Neuron (in vitro differentiated cells): ENCODE measurements around the gene JAKMIP3.
A peak's percentile ranks its signal among the peaks of the same experiment; 100 is the strongest.

Source experiments
- H2AFZ ChIP-seq: one replicate; pipeline ENCODE4 v1.6.1; 2013; ENCODE audit warnings: low read depth, mild to moderate bottlenecking, inconsistent platforms, low read length, moderate library complexity
- H3K27me3 ChIP-seq: one replicate; pipeline ENCODE4 v1.6.1; 2013; ENCODE audit warnings: low read length; ENCODE audit not compliant: insufficient read depth
- H3K36me3 ChIP-seq: one replicate; pipeline ENCODE4 v1.6.1; 2013; ENCODE audit warnings: low read length; ENCODE audit not compliant: insufficient read depth
- H3K4me1 ChIP-seq: one replicate; pipeline ENCODE4 v1.6.1; 2013; ENCODE audit warnings: low read length; ENCODE audit not compliant: insufficient read depth
- H3K4me3 ChIP-seq: 2 replicates; pipeline ENCODE4 v1.5.1; 2013; ENCODE audit warnings: mild to moderate bottlenecking, low read length, moderate library complexity
- H3K9me3 ChIP-seq: one replicate; pipeline ENCODE4 v1.6.1; 2013; ENCODE audit warnings: low read length

The JAKMIP3 gene

DNA sequence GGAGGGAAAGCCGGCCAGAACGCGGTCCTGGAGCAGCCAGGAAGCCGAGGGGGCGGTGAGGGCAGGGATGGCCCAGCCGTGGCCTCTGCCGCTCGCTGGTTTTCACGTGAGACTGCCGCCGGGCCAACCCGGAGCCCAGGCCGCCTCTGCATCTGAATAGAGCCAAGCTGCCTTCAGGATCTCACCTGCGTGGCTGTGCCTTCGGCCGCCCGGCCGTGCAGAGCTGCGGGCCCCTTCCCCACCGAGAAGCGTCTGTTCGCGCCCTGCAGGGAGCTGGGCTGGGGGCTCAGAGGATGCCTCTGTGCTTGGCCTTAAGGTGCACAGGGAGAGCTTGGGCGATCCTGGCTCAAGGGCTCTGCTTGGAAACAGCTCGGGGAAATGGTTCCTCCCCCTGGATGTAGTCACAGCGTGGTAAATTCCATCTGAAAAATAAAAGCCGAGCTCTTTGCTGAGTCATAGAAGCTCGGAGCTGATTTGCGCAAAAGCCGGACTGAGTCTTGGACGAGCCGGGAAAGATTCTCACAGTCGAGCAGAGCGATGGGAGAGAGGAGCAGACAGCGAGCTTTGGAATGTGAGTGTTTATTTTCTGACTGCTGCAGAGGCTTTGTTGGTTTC, at the start of gene JAKMIP3:
Gene JAKMIP3 (plus strand): TSS at position 456 of the 615 bp plus-strand sequence. CDS start 38,863 bp downstream, outside the sequence.
- peaks cover 11% of the 10 kb centered on the region for H3K4me1 ChIP-seq

DNA sequence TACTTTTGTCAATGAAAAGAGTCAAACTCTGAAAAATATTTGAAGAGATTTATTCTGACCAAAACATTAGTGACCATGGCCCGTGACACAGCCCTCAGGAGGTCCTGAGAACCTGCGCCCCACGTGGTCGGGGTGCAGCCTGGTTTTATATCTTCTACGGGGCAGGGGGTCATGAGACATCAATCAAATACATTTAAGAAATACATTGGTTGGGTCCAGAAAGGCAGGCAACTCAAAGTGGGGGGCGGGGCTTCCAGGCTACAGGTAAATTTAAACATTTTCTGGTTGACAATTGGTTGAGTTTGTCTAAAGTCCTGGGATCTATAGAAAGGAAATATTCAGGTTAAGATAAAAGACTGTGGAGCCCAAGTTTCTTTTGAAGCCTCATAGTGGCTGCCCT, 49.2 kb upstream of the JAKMIP3 start:
- no peaks in the 10 kb centered on the region for H3K36me3 ChIP-seq
- H2AFZ ChIP-seq = no peak overlapping the region
- H3K4me1 ChIP-seq = no peaks in the 10 kb centered on the region
- H3K9me3 ChIP-seq = no peaks in the 10 kb centered on the region
- peaks cover 8% of the 10 kb centered on the region for H3K27me3 ChIP-seq
- no peak overlapping the region for H3K4me3 ChIP-seq

More for the DNA sequence above, at the start of gene JAKMIP3:
- Histone ChIP-seq H3K27me3 (peaks cover 29% of the 10 kb centered on the region), H3K9me3 (no peaks in the 10 kb centered on the region), H2AFZ (peak within 1 kb of the TSS; percentile 76), H3K4me3 (peak within 1 kb of the TSS; percentile 47), H3K36me3 (no peaks in the 10 kb centered on the region)

DNA sequence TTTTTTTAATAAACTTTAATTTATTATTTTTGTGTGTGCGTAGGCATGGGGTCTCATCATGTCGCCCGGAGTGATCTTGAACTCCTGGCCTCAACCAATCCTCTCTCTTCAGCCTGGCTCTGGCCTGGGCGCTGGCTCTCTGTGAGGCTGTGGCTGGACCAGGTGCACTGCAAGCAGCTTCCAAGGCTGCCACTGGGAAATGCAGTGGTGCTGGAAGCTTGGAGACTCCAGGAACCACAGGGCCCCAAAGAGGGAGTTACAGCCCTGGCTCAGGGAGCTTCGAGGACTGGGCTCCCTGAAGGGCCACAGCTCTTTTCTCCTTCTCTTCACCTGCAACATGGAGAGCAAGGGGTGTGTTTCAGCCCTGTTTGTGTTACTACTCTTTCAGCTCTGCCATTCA, 47.3 kb upstream of the JAKMIP3 start:
- Histone ChIP-seq H3K9me3 (no peaks in the 10 kb centered on the region), H3K27me3 (peaks cover 4% of the 10 kb centered on the region), H2AFZ (no peak overlapping the region), H3K4me1 (no peaks in the 10 kb centered on the region), H3K36me3 (no peaks in the 10 kb centered on the region), H3K4me3 (no peak overlapping the region)

DNA sequence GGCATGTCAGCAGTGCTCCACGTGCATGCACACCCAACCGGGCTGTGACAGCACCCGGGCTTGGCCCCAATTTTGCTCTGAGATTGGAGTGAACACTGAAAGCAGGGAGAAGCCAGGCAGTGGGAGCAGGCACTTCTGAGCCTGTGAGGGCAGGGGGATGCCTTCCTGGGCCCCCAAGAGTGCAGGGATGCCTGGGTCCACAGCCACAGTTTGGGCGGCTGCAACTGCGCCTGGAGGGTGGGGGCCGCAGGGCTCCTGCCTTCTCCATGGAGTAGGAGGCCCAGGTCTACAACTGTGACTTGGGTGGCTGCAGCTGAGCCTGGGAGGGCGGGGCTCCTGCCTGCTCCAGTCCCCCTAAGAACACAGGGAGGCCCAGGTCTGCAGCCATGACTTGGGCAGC, 46.4 kb upstream of the JAKMIP3 start:
- H3K27me3 ChIP-seq = peaks cover 4% of the 10 kb centered on the region
- H3K4me1 ChIP-seq = no peaks in the 10 kb centered on the region
- H3K4me3 ChIP-seq = no peak overlapping the region
- no peaks in the 10 kb centered on the region for H3K36me3 ChIP-seq
- H3K9me3 ChIP-seq = no peaks in the 10 kb centered on the region
- no peak overlapping the region for H2AFZ ChIP-seq

DNA sequence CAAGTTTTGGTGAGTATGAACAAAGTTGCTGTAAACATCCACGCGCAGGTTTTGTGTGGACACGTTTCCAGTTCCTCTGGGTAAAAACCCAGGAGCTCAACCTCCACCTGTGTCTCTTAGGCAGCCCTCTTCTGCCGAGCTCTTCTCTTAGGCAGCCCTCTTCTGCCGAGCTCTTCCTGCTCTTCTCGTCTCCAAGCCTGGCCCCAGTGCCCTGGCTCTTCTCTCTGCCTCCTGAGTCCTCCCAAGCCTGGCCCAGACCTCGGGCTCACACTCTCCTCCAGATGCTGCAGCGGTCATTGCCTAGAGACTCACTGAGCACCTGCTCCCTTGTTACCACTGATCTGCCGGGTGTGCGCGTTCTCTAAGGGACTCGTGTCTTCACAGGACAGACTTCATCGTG, 45.3 kb upstream of the JAKMIP3 start:
- Histone ChIP-seq H2AFZ (no peak overlapping the region), H3K27me3 (peaks cover 4% of the 10 kb centered on the region), H3K4me3 (no peak overlapping the region), H3K4me1 (no peaks in the 10 kb centered on the region), H3K9me3 (no peaks in the 10 kb centered on the region), H3K36me3 (no peaks in the 10 kb centered on the region)

DNA sequence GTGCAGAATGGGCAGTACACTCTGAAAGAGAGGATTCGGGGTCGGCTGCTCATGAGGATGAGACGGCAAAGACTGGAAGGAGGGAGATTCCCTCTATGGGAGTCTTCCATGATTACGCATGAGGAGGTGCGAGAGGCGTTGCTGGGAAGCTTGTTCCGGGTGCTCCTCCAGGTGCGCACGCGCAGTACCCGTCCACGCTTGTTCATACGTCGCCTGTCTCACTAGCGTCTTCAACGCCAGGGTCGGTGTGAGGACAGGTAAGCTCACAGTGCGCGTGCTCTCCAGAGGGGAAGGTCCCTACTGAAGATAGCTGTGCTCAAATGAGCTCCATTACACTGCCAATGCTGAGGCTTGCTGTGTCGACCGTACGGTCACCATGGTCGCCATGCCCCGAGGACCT, 44.7 kb upstream of the JAKMIP3 start:
- Histone ChIP-seq H3K27me3 (peaks cover 4% of the 10 kb centered on the region), H3K9me3 (no peaks in the 10 kb centered on the region), H2AFZ (no peak overlapping the region), H3K4me3 (no peak overlapping the region), H3K4me1 (no peaks in the 10 kb centered on the region), H3K36me3 (no peaks in the 10 kb centered on the region)

DNA sequence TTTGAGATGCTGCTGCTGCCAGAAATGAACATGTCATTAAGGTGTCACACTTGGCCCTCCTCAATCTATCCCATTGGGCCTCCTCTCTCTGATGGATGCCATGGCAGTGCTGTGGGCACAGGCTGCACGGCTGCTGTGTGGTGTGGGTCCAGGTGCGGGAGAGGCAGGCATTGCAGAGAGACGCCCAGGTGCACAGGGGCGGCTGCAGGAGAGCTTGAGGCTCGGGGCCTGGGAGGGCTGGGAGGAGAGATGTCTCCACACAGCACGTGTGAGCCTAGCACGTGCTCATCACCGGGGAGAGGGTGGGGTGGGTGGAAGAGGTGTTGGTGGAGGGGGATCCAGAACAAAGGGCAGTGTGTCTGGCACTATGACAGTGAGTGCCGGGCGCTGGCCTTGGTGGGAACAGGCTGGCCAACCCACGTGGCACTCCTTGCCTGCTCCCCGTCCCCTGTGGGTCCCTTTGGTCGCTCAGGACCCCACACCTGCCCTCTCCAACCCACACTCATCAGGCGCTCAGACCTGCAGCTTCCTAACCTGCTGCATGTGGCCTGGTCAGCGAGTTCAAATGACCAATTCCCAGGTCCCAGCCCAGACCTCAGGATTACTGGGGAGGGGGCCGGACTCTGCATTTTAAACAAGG, 44.1 kb upstream of the JAKMIP3 start:
- Histone ChIP-seq H3K4me1 (no peaks in the 10 kb centered on the region), H3K27me3 (peaks cover 4% of the 10 kb centered on the region), H3K36me3 (no peaks in the 10 kb centered on the region), H3K9me3 (no peaks in the 10 kb centered on the region), H3K4me3 (no peak overlapping the region), H2AFZ (no peak overlapping the region)

DNA sequence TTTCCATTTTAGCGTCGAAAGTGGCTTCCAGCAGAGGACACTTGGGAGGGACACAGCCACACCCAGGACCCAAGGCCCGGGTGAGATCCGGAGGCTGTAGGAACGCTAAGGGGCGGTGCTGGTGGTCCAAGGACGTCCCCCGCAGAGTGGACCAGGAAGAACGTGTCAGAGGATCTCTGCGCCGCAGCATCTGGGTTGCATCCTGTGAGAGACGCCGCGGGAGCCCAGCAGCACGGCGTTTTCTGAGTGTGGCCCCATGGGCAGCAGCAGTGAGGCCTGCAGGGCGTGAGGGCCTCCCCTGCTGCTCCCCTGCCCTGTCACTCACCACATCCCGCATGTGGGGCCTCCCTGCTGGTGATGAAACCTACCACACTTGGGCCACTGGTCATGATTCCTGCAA, 43.5 kb upstream of the JAKMIP3 start:
- no peaks in the 10 kb centered on the region for H3K4me1 ChIP-seq
- peaks cover 4% of the 10 kb centered on the region for H3K27me3 ChIP-seq
- H3K9me3 ChIP-seq = no peaks in the 10 kb centered on the region
- no peak overlapping the region for H2AFZ ChIP-seq
- H3K36me3 ChIP-seq = no peaks in the 10 kb centered on the region
- no peak overlapping the region for H3K4me3 ChIP-seq

DNA sequence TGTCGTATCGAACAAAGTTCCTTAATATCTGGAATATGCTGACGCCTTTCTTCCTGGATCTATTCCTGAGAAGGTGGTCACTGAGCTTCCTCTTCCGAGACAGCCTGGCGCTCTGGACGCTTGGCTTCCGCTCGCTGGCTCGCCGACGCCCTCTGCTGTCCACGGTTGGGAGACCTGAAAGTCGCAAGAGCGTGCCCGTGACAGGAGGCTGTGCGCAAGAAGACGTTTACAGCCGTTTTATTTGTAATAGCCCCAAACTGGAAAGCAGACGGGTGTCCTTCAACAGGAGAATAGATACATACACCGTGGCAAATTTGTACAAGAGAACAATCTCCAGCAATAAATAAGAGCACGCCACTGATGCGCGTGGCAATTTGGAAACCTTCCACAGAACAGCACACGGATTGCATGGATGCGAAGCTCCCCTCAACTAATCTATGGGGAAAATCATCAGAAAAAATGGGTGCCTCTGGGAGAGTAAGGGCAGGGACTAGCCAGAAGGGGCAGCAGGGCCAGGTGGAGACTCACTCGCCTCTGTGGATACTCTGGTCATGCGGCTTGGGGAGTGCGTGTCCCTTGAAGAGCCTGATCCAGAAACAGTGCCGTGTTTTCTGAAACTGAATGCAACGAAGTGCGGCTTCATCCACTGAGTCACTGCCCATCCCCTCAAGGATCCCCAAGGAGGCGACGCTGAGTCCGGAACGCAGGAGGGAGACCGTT, 42.5 kb upstream of the JAKMIP3 start:
- Histone ChIP-seq H3K36me3 (no peaks in the 10 kb centered on the region), H3K4me3 (no peak overlapping the region), H3K9me3 (no peaks in the 10 kb centered on the region), H2AFZ (no peak overlapping the region), H3K4me1 (no peaks in the 10 kb centered on the region), H3K27me3 (peaks cover 4% of the 10 kb centered on the region)

DNA sequence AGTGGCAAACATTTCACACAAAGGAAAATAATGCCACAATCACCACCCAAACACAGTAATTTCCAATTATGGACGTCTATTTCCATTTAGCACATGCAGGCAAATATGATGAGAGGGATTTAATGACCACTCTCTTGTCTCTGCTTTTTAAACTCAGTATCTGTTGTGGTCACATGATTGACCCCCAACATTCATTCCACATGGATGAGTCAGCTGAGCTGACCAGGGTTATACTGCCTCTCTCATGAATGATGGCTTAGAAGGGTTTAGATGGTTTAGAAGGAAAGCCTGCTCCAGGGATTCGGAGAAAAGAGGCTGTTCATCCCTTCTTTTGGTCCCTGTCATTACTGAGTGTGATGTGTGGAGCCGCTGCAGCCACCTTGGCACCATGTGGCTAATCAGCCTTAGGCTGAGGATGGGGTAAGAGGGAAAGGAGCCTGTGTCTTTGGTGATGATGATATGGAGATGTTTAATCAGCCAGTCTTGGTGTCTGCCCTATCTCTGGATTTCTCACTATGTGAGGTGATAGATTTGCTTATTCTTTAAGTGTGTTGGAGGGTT, 38.2 kb upstream of the JAKMIP3 start:
- H3K4me3 ChIP-seq = no peak overlapping the region
- no peaks in the 10 kb centered on the region for H3K4me1 ChIP-seq
- no peak overlapping the region for H2AFZ ChIP-seq
- no peaks in the 10 kb centered on the region for H3K36me3 ChIP-seq
- H3K9me3 ChIP-seq = no peaks in the 10 kb centered on the region
- no peaks in the 10 kb centered on the region for H3K27me3 ChIP-seq

DNA sequence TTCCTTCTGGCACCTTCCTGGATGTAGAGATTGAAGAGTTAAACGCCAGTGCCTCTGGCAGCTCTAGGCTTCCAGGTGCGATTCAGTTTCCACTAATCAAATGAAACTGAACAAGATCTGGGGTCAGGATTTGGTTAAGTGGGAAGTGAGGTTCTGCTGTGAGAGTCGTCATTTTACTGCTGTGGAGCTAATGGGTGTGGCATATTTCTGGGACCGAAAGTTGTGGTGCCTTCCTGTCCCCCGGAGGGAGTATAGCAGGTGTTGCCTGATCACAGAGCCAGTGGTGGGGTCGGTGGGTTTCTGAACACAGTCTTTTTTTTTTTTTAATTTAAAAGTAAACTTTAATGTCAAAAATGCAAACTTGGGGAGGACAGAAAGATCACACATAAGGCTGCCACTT, 37.0 kb upstream of the JAKMIP3 start:
- Histone ChIP-seq H3K36me3 (no peaks in the 10 kb centered on the region), H3K27me3 (peaks cover 1% of the 10 kb centered on the region)

DNA sequence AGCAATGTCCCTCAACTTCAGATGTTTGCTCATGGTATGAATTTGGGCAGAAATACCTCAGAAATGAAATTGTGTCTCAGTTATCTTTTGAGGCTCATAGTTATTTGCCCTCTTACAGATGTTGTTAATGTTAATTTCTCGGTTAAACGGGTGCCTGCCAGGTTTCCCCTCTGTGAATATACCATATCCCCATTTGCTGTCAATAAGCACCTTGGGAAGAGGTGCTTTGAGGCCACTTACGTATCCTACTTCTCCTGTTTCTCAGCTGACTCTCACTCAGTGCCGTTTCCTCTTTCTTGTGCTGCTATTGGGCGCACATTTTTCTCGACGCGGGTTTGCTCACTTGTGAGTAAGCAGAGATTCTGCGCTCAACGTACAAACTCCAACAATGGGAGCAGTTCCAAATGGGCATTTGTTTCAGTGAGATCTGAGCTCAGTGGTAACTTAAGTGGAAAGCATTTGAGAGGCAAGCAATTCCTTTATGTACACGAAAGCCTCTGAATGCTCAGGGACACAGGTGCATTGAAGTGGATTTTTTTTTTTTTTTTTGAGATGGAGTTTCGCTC, 34.8 kb upstream of the JAKMIP3 start:
- H3K9me3 ChIP-seq = peaks cover 3% of the 10 kb centered on the region
- H2AFZ ChIP-seq = no peak overlapping the region
- peaks cover 1% of the 10 kb centered on the region for H3K4me1 ChIP-seq
- no peak overlapping the region for H3K4me3 ChIP-seq
- H3K36me3 ChIP-seq = no peaks in the 10 kb centered on the region
- peaks cover 23% of the 10 kb centered on the region for H3K27me3 ChIP-seq

More for the DNA sequence above, 37.0 kb upstream of the JAKMIP3 start:
- H3K4me3 ChIP-seq = no peak overlapping the region
- no peaks in the 10 kb centered on the region for H3K9me3 ChIP-seq
- H3K4me1 ChIP-seq = no peaks in the 10 kb centered on the region
- H2AFZ ChIP-seq = no peak overlapping the region

DNA sequence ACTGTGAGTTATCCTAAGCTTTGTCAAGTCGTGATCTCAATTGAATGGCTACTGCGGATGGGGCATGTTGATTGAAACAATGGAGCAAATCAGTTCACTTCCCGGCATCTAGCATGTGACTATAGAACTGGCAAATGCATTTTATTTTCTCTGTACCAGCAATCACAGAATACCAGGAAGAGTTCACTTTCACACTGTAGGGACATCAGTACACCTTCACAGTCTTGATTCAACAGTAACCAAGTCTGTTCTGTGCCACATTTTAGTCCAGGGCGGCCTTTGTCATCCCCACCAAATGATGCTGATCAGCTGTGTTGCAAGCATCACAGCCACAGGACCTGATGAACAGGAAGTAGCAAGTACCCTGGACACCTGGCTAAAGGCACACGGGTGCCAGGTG, 32.1 kb upstream of the JAKMIP3 start:
- peaks cover 17% of the 10 kb centered on the region for H3K4me1 ChIP-seq
- H3K36me3 ChIP-seq = no peaks in the 10 kb centered on the region
- no peak overlapping the region for H3K4me3 ChIP-seq
- H2AFZ ChIP-seq = no peak overlapping the region
- peaks cover 48% of the 10 kb centered on the region for H3K27me3 ChIP-seq
- peaks cover 3% of the 10 kb centered on the region for H3K9me3 ChIP-seq
